Stimulated activated CD4-positive, alpha-beta T cell treated with anti-CD3 and anti-CD28 coated beads, Interleukin-1b, Interleukin-23, amount 100 ng/mL, for 1 hour (primary cell): ENCODE results near the gene ACP7.
A peak's percentile ranks its signal among the peaks of the same experiment; 100 is the strongest.
"Not testable (repeated sequence)": the region's sequence is repeated elsewhere in the genome, so short reads cannot be mapped to it uniquely, and the experiment has no call there.

Experiments used
- DNase-seq, 2 donors: peaks; one replicate each; pipeline ENCODE4 v3.0.0-alpha.2; 2020; ENCODE audit warnings: low read depth in 2 of 2

ACP7 gene

GRCh38 chr19:39109641-39110040 is 25.5 kb downstream of the ACP7 start:
- no peak for DNase-seq

- DNase-seq = peak; percentile 53 to 69
Measured at GRCh38 chr19:39110263-39110967, 26.2 kb downstream of the ACP7 start.

- DNase-seq = no peak
Measured at GRCh38 chr19:39111593-39112199, 27.5 kb downstream of the ACP7 start.

GRCh38 chr19:39112338-39112890 is 28.2 kb downstream of the ACP7 start:
- no peak for DNase-seq

GRCh38 chr19:39113199-39113598 is 29.0 kb downstream of the ACP7 start:
- DNase-seq = no peak

GRCh38 chr19:39115105-39115847 is 31.1 kb downstream of the ACP7 start:
- no peak for DNase-seq

- not testable (repeated sequence) for DNase-seq
Measured at GRCh38 chr19:39117023-39117422, 32.9 kb downstream of the ACP7 start.

GRCh38 chr19:39119830-39120229 is 35.7 kb downstream of the ACP7 start:
- DNase-seq = no peak

GRCh38 chr19:39122934-39123731 is 39.0 kb downstream of the ACP7 start:
- DNase-seq = no peak

- no peak for DNase-seq
Measured at GRCh38 chr19:39124136-39124764, 40.1 kb downstream of the ACP7 start.

- no peak for DNase-seq
Measured at GRCh38 chr19:39125199-39125553, 41.0 kb downstream of the ACP7 start.

GRCh38 chr19:39125554-39126311 is 41.6 kb downstream of the ACP7 start, which contains the start of gene PAK4:
Gene PAK4 (plus strand): TSS chr19:39125786. CDS start chr19:39169554, 43,768 bp downstream.
- peak; percentile 86 to 95 for DNase-seq

- DNase-seq = no peak
Measured at GRCh38 chr19:39126312-39127187, 42.4 kb downstream of the ACP7 start.

GRCh38 chr19:39127812-39128515 is 43.8 kb downstream of the ACP7 start:
- DNase-seq = no peak

- DNase-seq = no peak
Measured at GRCh38 chr19:39128516-39129079, 44.4 kb downstream of the ACP7 start.

- DNase-seq = no peak
Measured at GRCh38 chr19:39129116-39129515, 44.9 kb downstream of the ACP7 start.

GRCh38 chr19:39130337-39131254 is 46.4 kb downstream of the ACP7 start:
- no peak for DNase-seq
